Neuron (in vitro differentiated cells): ENCODE measurements around the gene CA5B.

Experiments
- H2AFZ ChIP-seq: one replicate; pipeline ENCODE4 v1.6.1; 2013; ENCODE audit warnings: low read depth, mild to moderate bottlenecking, inconsistent platforms, low read length, moderate library complexity
- H3K27me3 ChIP-seq: one replicate; pipeline ENCODE4 v1.6.1; 2013; ENCODE audit warnings: low read length; ENCODE audit not compliant: insufficient read depth
- H3K36me3 ChIP-seq: one replicate; pipeline ENCODE4 v1.6.1; 2013; ENCODE audit warnings: low read length; ENCODE audit not compliant: insufficient read depth
- H3K4me1 ChIP-seq: one replicate; pipeline ENCODE4 v1.6.1; 2013; ENCODE audit warnings: low read length; ENCODE audit not compliant: insufficient read depth
- H3K4me3 ChIP-seq: 2 replicates; pipeline ENCODE4 v1.5.1; 2013; ENCODE audit warnings: mild to moderate bottlenecking, low read length, moderate library complexity
- H3K9me3 ChIP-seq: one replicate; pipeline ENCODE4 v1.6.1; 2013; ENCODE audit warnings: low read length

The CA5B gene

DNA sequence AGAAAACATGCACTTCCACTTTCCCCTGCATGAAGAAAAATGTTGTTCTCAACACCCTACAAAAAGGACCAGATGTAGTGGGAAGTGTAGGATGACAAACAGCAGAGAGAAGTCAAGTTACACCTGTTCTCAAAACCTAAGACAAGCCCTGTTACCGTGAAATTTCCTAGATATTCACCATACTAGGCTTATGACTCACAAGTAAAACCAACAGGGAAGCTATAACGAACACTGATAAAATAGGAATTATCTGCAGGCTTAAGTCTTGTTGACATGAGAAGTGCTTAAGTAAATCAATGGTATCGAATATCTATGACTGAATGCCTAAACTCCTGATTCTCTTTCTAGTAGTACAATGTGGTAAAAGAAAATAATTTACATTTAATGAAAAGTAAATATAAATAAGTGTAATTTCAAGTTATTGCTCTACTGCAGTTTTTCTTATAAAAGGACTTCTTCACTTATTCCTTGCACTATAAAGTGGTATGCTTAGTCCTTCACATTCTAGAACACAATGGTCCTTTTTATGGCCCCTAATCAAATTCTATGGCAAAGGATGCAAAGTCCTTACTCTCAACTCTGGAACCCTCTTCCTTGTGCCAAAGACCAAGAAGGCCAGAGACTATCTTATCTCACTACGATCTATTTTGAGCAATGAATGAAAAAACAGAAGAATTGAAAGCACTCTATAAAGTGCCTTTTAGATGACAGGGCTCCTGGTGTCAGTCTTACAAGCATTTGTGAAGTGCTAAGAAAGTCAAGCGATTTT lies 96.9 kb downstream of the CA5B start:
- Histone ChIP-seq H3K27me3 (no peaks in the 10 kb centered on the region), H2AFZ (no peak overlapping the region), H3K9me3 (no peaks in the 10 kb centered on the region), H3K4me1 (no peaks in the 10 kb centered on the region), H3K4me3 (no peak overlapping the region), H3K36me3 (peaks cover 48% of the 10 kb centered on the region)
